CD1c-positive myeloid dendritic cell (primary cell): Measurements from ENCODE around the gene COL25A1.

Experiments used
- DNase-seq: peaks from one replicate; pipeline ENCODE4 v3.0.0-alpha.2; 2016; ENCODE audit errors: extremely low spot score

The COL25A1 gene

DNA sequence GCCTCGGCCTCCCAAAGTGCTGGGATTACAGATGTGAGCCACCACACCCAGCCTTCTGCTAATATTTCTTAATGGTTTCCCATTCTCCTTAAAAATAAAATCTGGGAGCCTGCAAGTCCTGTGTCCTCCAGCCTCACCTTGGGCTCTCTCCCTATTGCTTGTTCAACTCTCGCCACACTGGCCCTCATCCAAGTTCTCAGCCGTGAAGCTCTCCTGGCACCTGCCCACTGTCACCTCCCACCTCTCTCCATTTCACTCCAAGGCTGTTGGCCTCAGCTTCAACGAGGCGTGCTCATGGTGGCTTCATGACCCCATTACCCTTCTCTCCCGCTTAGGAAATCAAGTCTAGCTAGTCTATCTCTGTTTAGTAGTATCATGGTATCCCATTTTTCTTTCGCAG, 530.1 kb downstream of the COL25A1 start:
- DNase-seq, result no peak

DNA sequence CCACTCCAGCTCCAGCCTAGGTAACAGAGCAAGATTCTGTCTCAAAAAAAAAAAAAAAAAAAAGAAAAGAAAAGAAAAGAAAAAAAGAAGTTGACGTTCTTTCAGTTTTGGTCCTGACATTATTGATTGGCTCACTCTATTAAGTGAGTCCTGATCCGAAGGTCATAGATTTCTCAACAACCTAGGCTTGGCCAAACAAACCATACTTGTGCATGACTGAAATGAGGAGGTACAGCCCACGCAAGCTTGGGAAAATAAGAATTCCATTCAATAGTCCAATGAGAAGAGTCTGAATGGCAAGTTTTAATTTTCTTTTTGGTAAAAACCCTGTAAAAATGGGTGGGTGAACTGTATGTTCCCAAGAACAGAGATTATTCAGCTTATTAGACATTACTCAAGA, 536.4 kb downstream of the COL25A1 start:
- no peak for DNase-seq

DNA sequence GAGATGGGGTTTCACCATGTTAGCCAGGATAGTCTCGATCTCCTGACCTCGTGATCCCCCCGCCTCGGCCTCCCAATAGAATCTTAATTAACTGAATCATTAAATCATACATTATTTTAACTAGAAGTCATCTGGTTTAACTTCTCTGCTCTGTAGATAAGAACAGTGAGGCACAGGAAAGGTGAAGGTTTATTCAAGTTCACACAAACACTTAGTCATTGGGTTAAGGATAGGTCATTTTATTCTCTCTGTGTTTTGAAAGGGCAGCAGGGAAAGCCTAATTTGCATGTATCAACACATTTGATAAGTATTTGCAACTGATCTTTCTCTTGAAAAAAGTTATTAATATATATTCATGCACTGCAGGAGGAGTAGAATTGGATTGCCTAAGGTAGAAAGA, 538.5 kb downstream of the COL25A1 start:
- no peak for DNase-seq

DNA sequence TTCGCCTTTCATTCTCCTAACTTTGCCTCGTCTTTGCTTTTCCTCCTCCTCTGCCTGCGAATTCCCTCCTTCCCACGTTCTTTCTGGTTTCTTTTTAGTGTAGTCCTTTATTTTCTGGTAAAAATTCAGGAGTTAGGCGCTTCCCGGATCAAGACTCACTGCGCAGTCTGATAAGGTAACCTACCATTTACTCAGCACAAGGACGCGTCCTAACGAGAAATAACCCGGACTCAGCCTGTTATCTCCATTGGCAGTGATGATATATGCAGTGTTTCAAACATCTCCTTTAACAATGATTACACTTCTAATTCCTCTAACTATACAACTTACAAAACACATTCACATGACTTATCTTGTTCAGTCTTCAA, 539.2 kb downstream of the COL25A1 start:
- DNase-seq, result no peak

DNA sequence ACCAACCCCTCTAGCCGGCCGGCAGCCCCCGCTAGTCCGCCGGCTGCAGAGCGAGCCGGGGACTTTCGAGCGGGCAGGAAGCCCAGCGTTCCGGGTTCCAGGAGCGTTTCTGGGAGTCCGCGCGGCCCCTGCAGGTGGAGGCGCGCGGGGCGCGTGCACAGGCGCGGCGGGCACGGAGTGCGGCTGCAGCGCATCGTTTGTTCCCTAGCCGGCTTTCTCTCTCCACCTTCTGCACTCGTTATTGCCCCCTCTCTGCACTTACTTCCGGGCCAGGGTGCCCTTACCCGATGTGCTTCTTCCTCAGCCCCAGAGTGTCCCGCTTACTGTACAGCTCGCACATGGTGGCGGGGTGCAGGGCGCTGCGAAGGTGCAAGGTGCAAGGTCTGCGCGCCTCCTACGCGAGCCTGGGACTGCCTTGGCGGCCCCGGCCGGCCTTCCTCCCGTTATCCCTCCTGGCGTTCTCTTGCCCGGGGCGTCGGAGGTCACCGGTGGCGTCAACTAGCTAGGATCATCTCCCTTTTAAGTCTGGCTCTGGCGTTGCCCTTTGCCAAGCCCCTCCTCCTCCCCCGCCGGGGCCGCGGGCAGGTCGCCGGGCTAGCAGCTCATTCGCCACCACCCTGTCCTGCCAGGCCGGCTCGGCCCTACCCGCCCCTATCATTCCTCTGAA, 539.8 kb downstream of the COL25A1 start, which contains the start of gene ETNPPL:
TSS of gene ETNPPL (minus strand) at position 495 of the 667 bp plus-strand sequence. CDS start at position 340, 155 bp downstream.
- no peak for DNase-seq
